ENCODE results near the gene CACNB2. TPM values are rescaled to one million over a fixed set of nuclear protein-coding genes. Genes with fewer than 3 reads are reported as not detected.

The CACNB2 gene
- total and polyA plus RNA-seq, 8 donors: 4.0 to 14.8 (median 11.8) TPM

GRCh38 chr10:18140957-18141845, 977 bp downstream of the CACNB2 start:
- Histone ChIP-seq H3K27ac (peak overlapping the region; percentile 42 to 76), H3K4me1 (peaks cover 0 to 18% of the 10 kb centered on the region in 2 donors), H3K27me3 (peaks cover 18 to 41% of the 10 kb centered on the region in 2 donors), H3K36me3 (no peaks in the 10 kb centered on the region), H3K9me3 (no peaks in the 10 kb centered on the region), H3K4me3 (peak overlapping the region; percentile 44 to 48)
- peak in 3 of 4 donors; percentile 37 to 69 (median 39) for DNase-seq
- no peak for TF ChIP-seq CTCF (IDR thresholded peaks at IDR 0.05)
- ATAC-seq: peak; percentile 39
- intact Hi-C loops (cut with DNase I): no loop called here

- Histone ChIP-seq H3K4me1 (peaks cover 0 to 18% of the 10 kb centered on the region in 2 donors), H3K9me3 (no peaks in the 10 kb centered on the region), H3K27me3 (peaks cover 18 to 41% of the 10 kb centered on the region in 2 donors), H3K36me3 (no peaks in the 10 kb centered on the region), H3K4me3 (peak overlapping the region; percentile 44 to 48), H3K27ac (no peak overlapping the region)
- DNase-seq (no peak), ATAC-seq (no peak)
- intact Hi-C loops (cut with DNase I): no loop called here
- no peak for TF ChIP-seq CTCF (IDR thresholded peaks at IDR 0.05)
Observed at GRCh38 chr10:18142151-18142550, 1.9 kb downstream of the CACNB2 start.

GRCh38 chr10:18144396-18144795, 4.2 kb downstream of the CACNB2 start:
- DNase-seq: no peak
- intact Hi-C loops (cut with DNase I): no loop called here
- TF ChIP-seq CTCF (IDR thresholded peaks at IDR 0.05): no peak
- H3K36me3 ChIP-seq: no peaks in the 10 kb centered on the region
- ATAC-seq: no peak
- no peak overlapping the region for H3K4me3 ChIP-seq
- peaks cover 0 to 18% of the 10 kb centered on the region in 2 donors for H3K4me1 ChIP-seq
- no peaks in the 10 kb centered on the region for H3K9me3 ChIP-seq
- peaks cover 18 to 30% of the 10 kb centered on the region in 2 donors for H3K27me3 ChIP-seq
- H3K27ac ChIP-seq: no peak overlapping the region

- no peaks in the 10 kb centered on the region for H3K36me3 ChIP-seq
- no peaks in the 10 kb centered on the region for H3K9me3 ChIP-seq
- intact Hi-C loops (cut with DNase I): no loop called here
- H3K27me3 ChIP-seq: peaks cover 13 to 25% of the 10 kb centered on the region in 2 donors
- H3K4me1 ChIP-seq: peaks cover 0 to 13% of the 10 kb centered on the region in 2 donors
- TF ChIP-seq CTCF (IDR thresholded peaks at IDR 0.05): no peak
- H3K27ac ChIP-seq: peak overlapping the region in 1 of 2 donors; percentile 44
- DNase-seq (peak in 1 of 4 donors; percentile 68), ATAC-seq (no peak)
- H3K4me3 ChIP-seq: no peak overlapping the region
Observed at GRCh38 chr10:18144928-18145327, 4.7 kb downstream of the CACNB2 start.

GRCh38 chr10:18145652-18146051, 5.4 kb downstream of the CACNB2 start:
- intact Hi-C loops (cut with DNase I): no loop called here
- Histone ChIP-seq H3K27ac (no peak overlapping the region), H3K4me1 (peaks cover 0 to 6% of the 10 kb centered on the region in 2 donors), H3K27me3 (peaks cover 6 to 17% of the 10 kb centered on the region in 2 donors), H3K9me3 (no peaks in the 10 kb centered on the region), H3K36me3 (no peaks in the 10 kb centered on the region), H3K4me3 (no peak overlapping the region)
- DNase-seq (peak in 1 of 4 donors; percentile 36), ATAC-seq (no peak)
- no peak for TF ChIP-seq CTCF (IDR thresholded peaks at IDR 0.05)
